ENCODE measurements around the gene TAMALIN.

TAMALIN gene

DNA sequence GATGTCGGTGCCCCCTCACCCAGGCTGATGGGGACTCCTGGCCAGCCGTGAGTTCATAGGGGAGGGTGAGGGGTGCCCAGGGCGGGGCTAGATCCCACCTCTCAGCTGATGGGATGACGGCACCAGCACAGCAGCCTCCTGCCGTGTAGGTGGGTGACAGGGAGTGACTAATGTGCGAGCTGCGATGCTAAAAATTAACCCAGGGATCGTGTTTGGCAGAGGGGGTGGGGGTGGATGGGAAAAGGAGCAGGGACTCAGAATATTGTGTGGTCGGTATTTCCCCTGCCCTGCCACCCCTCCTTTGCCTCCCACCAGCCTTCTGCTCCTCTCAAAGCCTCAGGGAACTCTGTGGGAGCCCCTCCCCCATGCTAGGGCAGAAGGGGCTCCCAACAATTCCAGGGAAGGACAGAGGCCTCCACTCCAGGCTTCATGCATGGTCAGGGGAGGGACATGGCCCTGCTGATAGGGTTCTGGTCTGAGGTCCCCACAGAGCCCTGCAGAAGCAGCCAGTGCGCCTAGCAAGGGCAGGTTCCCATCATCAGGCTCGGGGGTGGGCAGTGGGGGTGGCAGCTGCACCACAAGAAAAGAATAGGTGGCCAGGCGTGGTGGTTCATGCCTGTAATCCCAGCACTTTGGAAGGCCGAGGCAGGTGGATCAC lies 12.5 kb downstream of the TAMALIN start:
- Histone ChIP-seq H3K9ac (ENCODE audit: low read length) (no peak overlapping the region), H4K20me1 (ENCODE audit: low read depth, low read length) (no peaks in the 10 kb centered on the region), H3K27me3 (ENCODE audit: low read length) (no peaks in the 10 kb centered on the region), H3K9me2 (replicated peaks; ENCODE audit: insufficient read depth, low read length) (no peaks in the 10 kb centered on the region), H3K79me2 (ENCODE audit: insufficient read depth, low read length) (no peaks in the 10 kb centered on the region), H3K36me3 (ENCODE audit: low read length) (no peaks in the 10 kb centered on the region), H3K27ac (ENCODE audit: low read depth, low read length) (no peak overlapping the region), H3K9me3 (ENCODE audit: insufficient read depth, low read length) (no peaks in the 10 kb centered on the region), H3K4me3 (ENCODE audit: insufficient read depth, low read length, poor library complexity, severe bottlenecking) (no peak overlapping the region), H3F3A (ENCODE audit: insufficient read depth) (0 out of 2 replicates have a peak, but pooled peaks cover 3% of the 10 kb centered on the region), H3K4me2 (ENCODE audit: low read depth, low read length, poor library complexity, severe bottlenecking) (no peak overlapping the region), H2AFZ (ENCODE audit: low read depth, low read length, severe bottlenecking) (no peak overlapping the region)
- TF ChIP-seq, protein P1, sequence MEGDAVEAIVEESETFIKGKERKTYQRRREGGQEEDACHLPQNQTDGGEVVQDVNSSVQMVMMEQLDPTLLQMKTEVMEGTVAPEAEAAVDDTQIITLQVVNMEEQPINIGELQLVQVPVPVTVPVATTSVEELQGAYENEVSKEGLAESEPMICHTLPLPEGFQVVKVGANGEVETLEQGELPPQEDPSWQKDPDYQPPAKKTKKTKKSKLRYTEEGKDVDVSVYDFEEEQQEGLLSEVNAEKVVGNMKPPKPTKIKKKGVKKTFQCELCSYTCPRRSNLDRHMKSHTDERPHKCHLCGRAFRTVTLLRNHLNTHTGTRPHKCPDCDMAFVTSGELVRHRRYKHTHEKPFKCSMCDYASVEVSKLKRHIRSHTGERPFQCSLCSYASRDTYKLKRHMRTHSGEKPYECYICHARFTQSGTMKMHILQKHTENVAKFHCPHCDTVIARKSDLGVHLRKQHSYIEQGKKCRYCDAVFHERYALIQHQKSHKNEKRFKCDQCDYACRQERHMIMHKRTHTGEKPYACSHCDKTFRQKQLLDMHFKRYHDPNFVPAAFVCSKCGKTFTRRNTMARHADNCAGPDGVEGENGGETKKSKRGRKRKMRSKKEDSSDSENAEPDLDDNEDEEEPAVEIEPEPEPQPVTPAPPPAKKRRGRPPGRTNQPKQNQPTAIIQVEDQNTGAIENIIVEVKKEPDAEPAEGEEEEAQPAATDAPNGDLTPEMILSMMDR (IDR thresholded peaks at IDR 0.05; ENCODE audit: insufficient read depth, low read length, poor library complexity, severe bottlenecking): no peak
- no peak for TF ChIP-seq EZH2phosphoT487 (conservative IDR thresholded peaks at IDR 0.05; ENCODE audit: low read length)

DNA sequence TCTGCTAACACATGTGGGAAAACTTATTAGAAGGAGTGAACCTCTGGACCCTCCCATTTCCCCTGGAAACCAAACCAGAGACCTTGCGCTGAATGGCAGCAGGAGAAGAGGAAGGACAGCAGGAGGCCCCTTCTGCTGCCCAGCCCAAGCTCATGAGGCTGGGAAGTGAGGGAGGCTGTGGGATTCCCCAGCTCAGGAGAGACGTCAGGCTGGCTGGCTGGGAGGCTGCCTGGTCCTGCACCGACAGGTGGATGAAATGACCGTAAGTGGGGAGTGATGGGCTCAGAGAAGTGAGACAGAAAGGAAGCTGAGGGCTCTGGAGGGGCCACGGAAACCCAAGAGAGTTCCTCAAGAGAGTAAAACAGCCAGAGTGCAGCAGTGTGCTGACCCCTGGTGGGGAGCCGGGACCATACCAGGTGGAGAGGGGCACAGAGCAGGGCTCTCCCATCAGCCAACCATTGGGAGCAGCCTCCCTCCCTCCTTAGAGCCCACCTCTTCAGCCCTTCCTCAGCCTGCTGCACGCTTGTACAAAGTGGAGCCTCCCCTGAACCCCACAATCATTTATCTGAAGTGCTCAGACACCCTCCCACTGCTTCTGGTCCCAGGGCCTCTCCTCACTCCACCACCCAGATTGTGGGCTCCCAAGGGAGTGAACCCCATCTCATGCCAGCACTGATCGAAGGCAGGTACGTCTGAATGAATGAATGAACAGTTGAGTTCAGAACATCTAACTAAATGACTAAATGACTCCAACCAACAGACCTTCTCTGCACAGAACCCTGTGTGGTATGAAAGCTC lies 14.0 kb downstream of the TAMALIN start:
- H3K27me3 ChIP-seq (ENCODE audit: low read length): no peaks in the 10 kb centered on the region
- H3K9me3 ChIP-seq (ENCODE audit: insufficient read depth, low read length): no peaks in the 10 kb centered on the region
- no peak for TF ChIP-seq EZH2phosphoT487 (conservative IDR thresholded peaks at IDR 0.05; ENCODE audit: low read length)
- TF ChIP-seq, protein P1 (IDR thresholded peaks at IDR 0.05; ENCODE audit: insufficient read depth, low read length, poor library complexity, severe bottlenecking): peak; percentile 49
- no peak overlapping the region for H3K4me3 ChIP-seq (ENCODE audit: insufficient read depth, low read length, poor library complexity, severe bottlenecking)
- no peaks in the 10 kb centered on the region for H3K79me2 ChIP-seq (ENCODE audit: insufficient read depth, low read length)
- H3K9ac ChIP-seq (ENCODE audit: low read length): no peak overlapping the region
- no peaks in the 10 kb centered on the region for H3K36me3 ChIP-seq (ENCODE audit: low read length)
- H3K9me2 ChIP-seq (replicated peaks; ENCODE audit: insufficient read depth, low read length): no peaks in the 10 kb centered on the region
- no peak overlapping the region for H2AFZ ChIP-seq (ENCODE audit: low read depth, low read length, severe bottlenecking)
- no peak overlapping the region for H3K27ac ChIP-seq (ENCODE audit: low read depth, low read length)
- H3K4me2 ChIP-seq (ENCODE audit: low read depth, low read length, poor library complexity, severe bottlenecking): no peak overlapping the region
- H3F3A ChIP-seq (ENCODE audit: insufficient read depth): 0 out of 2 replicates have a peak, but pooled peaks cover 6% of the 10 kb centered on the region
- no peaks in the 10 kb centered on the region for H4K20me1 ChIP-seq (ENCODE audit: low read depth, low read length)

DNA sequence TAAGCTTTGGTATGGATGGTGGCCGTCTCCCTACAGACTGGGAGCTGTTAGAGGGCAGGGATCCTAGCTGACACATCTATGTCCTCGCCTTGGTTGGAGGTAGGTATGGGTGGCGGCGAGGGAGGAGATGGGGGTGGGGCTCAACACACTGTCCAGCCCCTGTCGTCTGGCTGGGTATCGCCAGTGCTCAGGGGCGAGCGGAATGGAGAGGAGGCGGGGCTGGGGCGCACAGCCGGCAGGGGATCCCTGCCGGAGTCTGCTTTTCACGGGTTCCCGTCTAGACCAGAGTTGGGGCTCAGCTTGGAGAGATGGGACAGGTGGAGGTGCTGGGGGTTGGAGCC lies 16.1 kb downstream of the TAMALIN start:
- peak overlapping the region; percentile 80 for H3K4me2 ChIP-seq (ENCODE audit: low read depth, low read length, poor library complexity, severe bottlenecking)
- H2AFZ ChIP-seq (ENCODE audit: low read depth, low read length, severe bottlenecking): peak overlapping the region; percentile 91
- H3K9me3 ChIP-seq (ENCODE audit: insufficient read depth, low read length): no peaks in the 10 kb centered on the region
- no peaks in the 10 kb centered on the region for H3K27me3 ChIP-seq (ENCODE audit: low read length)
- no peaks in the 10 kb centered on the region for H3K36me3 ChIP-seq (ENCODE audit: low read length)
- H3K4me3 ChIP-seq (ENCODE audit: insufficient read depth, low read length, poor library complexity, severe bottlenecking): peak overlapping the region; percentile 48
- no peaks in the 10 kb centered on the region for H3K9me2 ChIP-seq (replicated peaks; ENCODE audit: insufficient read depth, low read length)
- TF ChIP-seq, protein P1 (IDR thresholded peaks at IDR 0.05; ENCODE audit: insufficient read depth, low read length, poor library complexity, severe bottlenecking): no peak
- no peak for TF ChIP-seq EZH2phosphoT487 (conservative IDR thresholded peaks at IDR 0.05; ENCODE audit: low read length)
- no peak overlapping the region for H3K27ac ChIP-seq (ENCODE audit: low read depth, low read length)
- H3K9ac ChIP-seq (ENCODE audit: low read length): peak overlapping the region; percentile 51
- H3K79me2 ChIP-seq (ENCODE audit: insufficient read depth, low read length): no peaks in the 10 kb centered on the region
- 0 out of 2 replicates have a peak, but pooled peaks cover 6% of the 10 kb centered on the region for H3F3A ChIP-seq (ENCODE audit: insufficient read depth)
- no peaks in the 10 kb centered on the region for H4K20me1 ChIP-seq (ENCODE audit: low read depth, low read length)
